Measurements from ENCODE around the gene SOS2. TPM values are rescaled to one million over a fixed set of nuclear protein-coding genes. Genes with fewer than 3 reads are reported as not detected.

The SOS2 gene
- total RNA-seq, 1 experiment from 2014 or later = 13.9 TPM

DNA sequence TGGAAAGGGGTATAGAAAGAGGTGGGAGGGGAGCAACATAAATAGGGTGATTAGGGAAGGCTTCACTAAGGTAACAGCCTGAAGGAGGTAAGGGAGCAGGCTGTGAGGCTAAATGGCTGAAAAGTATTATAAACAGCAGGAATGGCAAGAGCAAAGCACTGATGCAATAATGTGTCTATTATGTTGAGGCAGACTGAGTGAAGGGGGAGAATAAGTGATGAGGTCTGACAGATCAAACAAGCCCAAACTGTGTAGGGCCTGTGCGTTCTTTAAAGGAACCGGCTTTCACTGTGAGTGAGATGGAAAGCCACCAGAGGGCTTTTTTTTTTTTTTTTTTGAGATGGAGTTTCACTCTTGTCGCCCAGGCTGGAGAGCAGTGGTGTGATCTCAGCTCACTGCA lies 108.3 kb downstream of the SOS2 start:
- Mint-ChIP-seq H3K27ac (ENCODE audit: unreplicated experiment) (no peak overlapping the region), H3K36me3 (ENCODE audit: insufficient read depth, unreplicated experiment) (peaks cover 14% of the 10 kb centered on the region), H3K4me1 (ENCODE audit: low read depth, unreplicated experiment) (no peaks in the 10 kb centered on the region), H3K4me3 (ENCODE audit: unreplicated experiment) (no peak overlapping the region), H3K27me3 (ENCODE audit: insufficient read depth, unreplicated experiment) (no peaks in the 10 kb centered on the region), H3K9me3 (ENCODE audit: unreplicated experiment) (no peaks in the 10 kb centered on the region)
- TF ChIP-seq CTCF (IDR thresholded peaks at IDR 0.05; ENCODE audit: insufficient read depth in 1 of 2, low read depth in 1 of 2, low read length in 1 of 2, severe bottlenecking in 1 of 2, unreplicated experiment in 1 of 2) = no peak
- CTCF ChIA-PET = interaction anchor here (0.6 kb wide), 1 partner anchor 188 kb away, joined by 4 read pairs; no protein-coding TSS in a partner anchor
- Histone ChIP-seq H3K4me1 (no peaks in the 10 kb centered on the region), H3K36me3 (ENCODE audit: control insufficient read depth, insufficient read depth, low read length) (no peaks in the 10 kb centered on the region), H3K4me3 (ENCODE audit: low read depth, low read length) (no peak overlapping the region), H3K9me3 (no peaks in the 10 kb centered on the region), H3K27me3 (replicated peaks; ENCODE audit: control insufficient read depth, insufficient read depth, low read length) (no peaks in the 10 kb centered on the region)
- DNase-seq = no peak
- POLR2A ChIA-PET = no interaction called here
- intact Hi-C loops (cut with micrococcal nuclease; ENCODE audit: unreplicated experiment) = no loop called here
- BruUV-seq (replicated peaks) = no TSS peak

DNA sequence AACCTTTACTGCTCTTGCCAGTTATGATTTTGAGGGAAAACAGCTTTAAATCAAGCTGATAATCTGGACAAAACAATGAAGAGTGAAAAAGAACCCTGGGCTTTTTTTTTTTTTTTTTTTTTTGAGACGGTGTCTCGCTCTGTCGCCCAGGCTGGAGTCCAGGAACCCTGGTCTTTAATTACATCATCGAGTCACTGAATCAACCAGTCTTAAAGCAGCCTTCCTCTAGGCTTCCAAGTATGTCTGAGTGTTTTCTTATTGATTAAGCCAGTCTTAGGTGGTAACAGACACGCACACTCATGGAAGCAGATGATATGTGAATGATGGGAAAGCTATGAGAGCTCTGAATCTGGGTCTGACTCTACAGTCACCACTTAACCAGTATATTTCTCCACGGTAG lies 109.1 kb downstream of the SOS2 start:
- Mint-ChIP-seq H3K4me3 (ENCODE audit: unreplicated experiment) (no peak overlapping the region), H3K27me3 (ENCODE audit: insufficient read depth, unreplicated experiment) (no peaks in the 10 kb centered on the region), H3K4me1 (ENCODE audit: low read depth, unreplicated experiment) (no peaks in the 10 kb centered on the region), H3K9me3 (ENCODE audit: unreplicated experiment) (no peaks in the 10 kb centered on the region), H3K27ac (ENCODE audit: unreplicated experiment) (no peak overlapping the region), H3K36me3 (ENCODE audit: insufficient read depth, unreplicated experiment) (peaks cover 13% of the 10 kb centered on the region)
- DNase-seq = no peak
- POLR2A ChIA-PET = no interaction called here
- Histone ChIP-seq H3K36me3 (ENCODE audit: control insufficient read depth, insufficient read depth, low read length) (no peaks in the 10 kb centered on the region), H3K9me3 (no peaks in the 10 kb centered on the region), H3K4me1 (no peaks in the 10 kb centered on the region), H3K4me3 (ENCODE audit: low read depth, low read length) (no peak overlapping the region), H3K27me3 (replicated peaks; ENCODE audit: control insufficient read depth, insufficient read depth, low read length) (no peaks in the 10 kb centered on the region)
- intact Hi-C loops (cut with micrococcal nuclease; ENCODE audit: unreplicated experiment) = no loop called here
- no TSS peak for BruUV-seq (replicated peaks)
- CTCF ChIA-PET = no interaction called here
- no peak for TF ChIP-seq CTCF (IDR thresholded peaks at IDR 0.05; ENCODE audit: insufficient read depth in 1 of 2, low read depth in 1 of 2, low read length in 1 of 2, severe bottlenecking in 1 of 2, unreplicated experiment in 1 of 2)

DNA sequence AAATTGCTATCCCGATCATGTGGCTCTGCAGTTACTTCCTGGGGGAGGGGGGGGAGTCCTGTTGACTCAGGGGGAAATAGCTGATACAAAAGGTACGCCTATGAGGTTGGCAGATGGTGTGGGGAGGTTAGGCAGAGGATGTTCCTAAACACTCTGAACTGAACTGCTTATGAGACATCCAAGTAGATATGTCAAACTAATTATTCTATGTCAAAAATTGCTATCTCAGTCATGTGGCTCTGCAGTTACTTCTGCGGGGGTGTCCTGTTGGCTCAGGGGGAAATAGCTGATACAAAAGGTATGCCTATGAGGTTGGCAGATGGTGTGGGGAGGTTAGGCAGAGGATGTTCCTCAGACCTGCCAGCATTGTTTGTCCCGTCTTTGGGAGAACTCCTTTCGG lies 109.9 kb downstream of the SOS2 start:
- Histone ChIP-seq H3K4me3 (ENCODE audit: low read depth, low read length) (no peak overlapping the region), H3K27me3 (replicated peaks; ENCODE audit: control insufficient read depth, insufficient read depth, low read length) (no peaks in the 10 kb centered on the region), H3K36me3 (ENCODE audit: control insufficient read depth, insufficient read depth, low read length) (no peaks in the 10 kb centered on the region), H3K9me3 (no peaks in the 10 kb centered on the region), H3K4me1 (0 out of 2 replicates have a peak, but pooled peaks cover 4% of the 10 kb centered on the region)
- Mint-ChIP-seq H3K4me3 (ENCODE audit: unreplicated experiment) (no peak overlapping the region), H3K27me3 (ENCODE audit: insufficient read depth, unreplicated experiment) (no peaks in the 10 kb centered on the region), H3K36me3 (ENCODE audit: insufficient read depth, unreplicated experiment) (peaks cover 16% of the 10 kb centered on the region), H3K27ac (ENCODE audit: unreplicated experiment) (no peak overlapping the region), H3K9me3 (ENCODE audit: unreplicated experiment) (no peaks in the 10 kb centered on the region), H3K4me1 (ENCODE audit: low read depth, unreplicated experiment) (no peaks in the 10 kb centered on the region)
- intact Hi-C loops (cut with micrococcal nuclease; ENCODE audit: unreplicated experiment) = no loop called here
- no TSS peak for BruUV-seq (replicated peaks)
- ChIA-PET POLR2A (no interaction called here), CTCF (no interaction called here)
- TF ChIP-seq CTCF (IDR thresholded peaks at IDR 0.05; ENCODE audit: insufficient read depth in 1 of 2, low read depth in 1 of 2, low read length in 1 of 2, severe bottlenecking in 1 of 2, unreplicated experiment in 1 of 2) = no peak
- no peak for DNase-seq

Data from Caco-2 (cell line).